Stimulated activated CD4-positive, alpha-beta T cell treated with anti-CD3 and anti-CD28 coated beads, Interleukin-4, amount 100 ng/mL, for 4 hours (primary cell): ENCODE data around the gene GH1.
"Not testable (repeated sequence)": the region's sequence is repeated elsewhere in the genome, so short reads cannot be mapped to it uniquely, and the experiment has no call there.

ENCODE experiments used
- DNase-seq, 2 experiments: peaks; one replicate each; pipeline ENCODE4 v3.0.0-alpha.2; 2020

The GH1 gene

DNA sequence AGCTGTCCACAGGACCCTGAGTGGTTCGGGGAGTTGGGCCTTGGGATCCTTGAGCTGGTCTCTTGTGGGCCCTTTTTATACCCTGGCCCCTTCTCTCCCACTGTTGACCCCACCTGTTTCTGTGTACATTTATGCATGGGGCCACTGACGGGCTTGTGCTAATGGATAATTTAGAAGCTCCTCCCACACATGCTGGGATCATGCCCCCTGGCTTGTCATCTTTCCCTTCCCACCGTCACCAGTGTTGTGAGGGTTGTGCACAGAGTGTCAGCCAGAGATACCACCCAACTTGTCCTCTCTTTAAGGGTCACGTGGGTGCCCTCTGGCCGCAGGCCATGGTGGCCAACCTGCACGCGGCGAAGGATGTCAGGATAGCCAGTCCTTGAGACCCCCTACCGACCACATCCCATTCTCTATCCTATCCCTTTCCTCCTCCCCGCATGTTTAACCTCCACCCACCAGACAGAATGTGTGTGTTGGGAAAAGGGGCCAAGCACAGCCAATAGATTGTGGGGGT is at the start of gene GH1:
GH1 (minus strand) TSS at position 51 of the 517 bp plus-strand sequence. CDS start 63 bp downstream, outside the sequence.
- DNase-seq = not testable (repeated sequence)

DNA sequence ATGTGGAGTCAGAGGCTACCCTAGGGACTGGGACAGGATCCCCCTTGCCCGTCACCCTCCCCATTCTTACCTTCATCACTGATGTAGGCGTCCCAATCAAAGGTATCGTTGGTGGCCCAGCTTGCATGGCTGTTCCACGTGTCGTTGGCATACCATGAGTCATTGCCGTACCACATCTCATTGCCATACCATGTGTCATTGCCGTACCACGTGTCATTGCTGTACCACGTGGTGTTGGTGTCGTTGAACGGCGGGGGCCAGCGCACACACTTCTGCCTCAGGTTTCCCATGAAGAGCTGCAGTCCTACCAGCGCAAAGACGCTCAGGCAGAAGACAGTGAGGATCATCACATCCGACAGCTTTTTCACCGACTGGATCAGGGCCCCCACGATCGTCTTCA is 49.3 kb upstream of the GH1 start:
- DNase-seq = no peak

DNA sequence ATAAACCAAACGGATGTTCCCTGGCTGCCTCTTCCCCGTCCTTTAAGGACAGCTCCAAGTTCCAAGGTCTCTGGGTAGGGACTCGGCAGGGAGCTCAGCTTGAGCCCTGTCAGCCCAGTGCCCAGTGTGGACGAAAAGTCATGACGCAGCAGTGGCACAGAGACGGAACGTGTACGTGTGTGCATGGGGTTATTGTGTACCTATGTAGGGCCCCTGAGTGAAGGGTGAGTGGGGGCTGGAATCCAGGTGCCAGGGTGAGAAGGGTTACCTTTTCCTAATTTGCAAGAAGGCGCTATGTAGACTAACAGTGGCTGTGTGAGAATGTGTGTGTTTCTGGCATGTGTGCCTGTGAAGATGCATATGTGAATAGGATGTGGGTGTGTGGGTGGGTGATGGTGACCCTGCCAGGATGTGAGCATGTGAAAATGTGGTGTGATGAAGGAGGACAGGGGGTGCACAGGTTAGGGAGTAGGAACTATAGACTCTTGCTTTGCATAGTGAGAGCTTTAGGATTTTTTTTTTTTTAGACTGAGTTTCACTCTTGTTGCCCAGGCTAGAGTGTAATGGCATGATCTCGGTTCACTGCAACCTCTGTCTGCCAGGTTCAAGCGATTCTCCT is 48.1 kb upstream of the GH1 start:
- DNase-seq = no peak

DNA sequence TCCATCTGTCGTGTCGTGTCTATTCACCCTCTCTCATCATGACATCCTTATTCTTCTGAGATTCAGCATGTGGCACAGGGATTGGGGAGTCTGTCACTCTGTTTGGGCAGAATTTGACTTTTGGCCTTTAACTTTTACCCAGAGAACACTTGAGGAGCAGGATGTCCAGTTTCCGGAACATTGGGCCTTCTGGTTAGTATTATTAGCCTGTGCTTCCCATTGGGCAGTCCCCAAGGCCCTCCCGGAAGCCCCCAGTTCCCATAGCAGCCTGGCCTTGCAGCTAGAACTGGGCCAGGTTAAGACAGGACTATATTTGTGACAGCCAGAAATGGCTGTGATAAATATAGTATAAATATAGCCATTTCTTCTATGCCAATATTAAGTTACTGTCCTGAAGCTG is 44.5 kb upstream of the GH1 start:
- no peak for DNase-seq

DNA sequence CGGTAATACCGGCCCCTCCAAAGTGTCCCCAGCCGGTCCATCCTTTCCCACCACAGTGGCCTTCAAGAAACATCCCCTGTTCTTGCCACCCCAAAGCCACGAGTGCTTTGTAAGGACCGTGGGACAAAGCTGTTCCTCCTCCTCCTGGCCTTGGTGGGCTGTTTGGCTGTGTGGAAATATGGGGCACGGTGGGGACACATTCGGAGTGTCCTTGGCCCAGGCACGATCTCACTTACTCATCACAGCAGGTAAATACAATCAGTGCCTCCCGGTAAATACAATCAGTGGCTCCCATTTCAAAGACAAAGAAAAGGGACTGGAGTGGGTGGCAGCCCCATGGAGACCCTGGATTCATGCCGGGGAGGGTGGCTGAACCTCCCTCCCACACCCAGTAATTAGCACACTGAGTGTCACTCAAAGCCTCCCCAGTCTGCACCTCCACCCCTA is 43.7 kb upstream of the GH1 start:
- no peak for DNase-seq

DNA sequence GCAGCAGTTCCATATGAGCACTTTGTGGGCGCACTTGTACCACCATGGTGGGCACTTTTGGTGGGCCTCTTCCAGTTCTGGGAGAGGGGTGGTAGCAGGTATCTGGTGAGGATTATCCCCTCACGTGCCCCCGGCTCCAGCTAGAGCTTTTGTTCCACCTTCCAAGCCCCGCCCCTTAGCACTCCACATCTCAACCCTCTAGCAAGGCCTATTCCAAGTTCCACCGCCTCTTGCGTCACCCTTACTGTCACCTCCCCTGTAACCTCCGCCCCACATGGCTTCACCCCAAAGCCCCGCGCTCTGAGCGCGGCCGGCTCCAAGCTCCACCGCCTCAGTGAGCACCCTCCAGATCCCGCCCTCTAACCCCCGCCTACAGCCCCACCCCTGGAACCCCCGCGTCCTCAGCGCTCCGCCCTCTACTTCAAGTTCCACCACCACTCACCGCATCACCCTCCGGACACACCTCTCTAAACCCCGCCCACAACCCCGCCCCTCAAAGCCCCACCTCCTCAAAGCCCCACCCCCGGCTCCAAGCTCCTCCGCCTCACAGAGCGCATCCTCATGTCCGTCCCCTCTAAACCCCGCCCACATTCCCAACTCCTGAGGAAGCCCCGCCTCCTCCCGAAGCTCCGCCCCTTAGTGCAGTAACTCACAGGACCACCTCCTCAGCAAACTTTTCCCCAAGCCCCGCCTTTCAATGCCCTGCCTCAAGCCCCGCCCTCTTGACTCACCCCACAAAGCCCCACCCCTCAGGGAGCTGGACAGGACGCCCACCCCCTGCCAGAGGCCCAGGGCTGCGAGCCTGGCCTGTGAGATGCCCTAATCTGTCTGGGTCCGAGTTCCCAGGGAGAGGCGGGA is 42.9 kb upstream of the GH1 start:
- DNase-seq = peak; percentile 26 to 35

DNA sequence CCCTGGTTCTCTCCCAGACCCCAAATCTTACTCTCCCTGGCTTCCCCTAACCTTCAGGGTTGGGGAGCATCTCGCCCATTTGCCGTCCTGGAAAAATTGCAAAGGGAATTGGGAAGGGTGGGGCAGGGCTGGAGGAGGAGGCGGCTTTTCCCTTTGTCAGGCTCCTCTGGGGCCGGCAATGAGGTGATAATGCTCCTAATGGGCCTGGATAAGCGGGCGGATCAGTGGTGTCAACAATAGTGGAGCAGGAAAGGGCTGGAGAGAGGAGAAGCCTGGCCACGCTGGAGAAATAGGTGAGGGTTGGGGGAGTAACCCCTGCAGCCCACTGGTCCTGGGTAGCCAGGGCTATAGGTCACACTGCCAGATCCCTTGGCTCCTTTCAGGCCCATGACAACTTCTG is 41.8 kb upstream of the GH1 start:
- no peak for DNase-seq

DNA sequence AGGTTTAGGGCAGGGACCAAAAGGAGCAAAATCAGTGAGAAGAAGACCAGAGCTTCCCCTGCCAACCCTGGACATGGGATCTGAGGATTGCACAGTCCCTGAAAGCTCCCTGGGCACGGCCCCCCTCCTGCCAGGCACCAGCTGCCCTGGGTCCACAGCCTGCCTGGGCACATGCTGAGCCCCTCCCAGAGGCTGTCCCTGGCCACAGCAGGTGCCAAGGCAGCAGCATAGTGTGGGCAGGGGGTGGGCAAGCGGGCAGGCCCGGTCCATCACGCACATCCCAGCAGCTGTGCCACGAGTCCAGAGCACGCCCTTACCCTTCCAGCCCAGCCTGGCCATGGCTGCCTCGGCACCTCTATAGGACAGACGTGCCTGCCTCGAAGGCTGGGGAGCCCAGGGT is 41.4 kb upstream of the GH1 start:
- DNase-seq = no peak

DNA sequence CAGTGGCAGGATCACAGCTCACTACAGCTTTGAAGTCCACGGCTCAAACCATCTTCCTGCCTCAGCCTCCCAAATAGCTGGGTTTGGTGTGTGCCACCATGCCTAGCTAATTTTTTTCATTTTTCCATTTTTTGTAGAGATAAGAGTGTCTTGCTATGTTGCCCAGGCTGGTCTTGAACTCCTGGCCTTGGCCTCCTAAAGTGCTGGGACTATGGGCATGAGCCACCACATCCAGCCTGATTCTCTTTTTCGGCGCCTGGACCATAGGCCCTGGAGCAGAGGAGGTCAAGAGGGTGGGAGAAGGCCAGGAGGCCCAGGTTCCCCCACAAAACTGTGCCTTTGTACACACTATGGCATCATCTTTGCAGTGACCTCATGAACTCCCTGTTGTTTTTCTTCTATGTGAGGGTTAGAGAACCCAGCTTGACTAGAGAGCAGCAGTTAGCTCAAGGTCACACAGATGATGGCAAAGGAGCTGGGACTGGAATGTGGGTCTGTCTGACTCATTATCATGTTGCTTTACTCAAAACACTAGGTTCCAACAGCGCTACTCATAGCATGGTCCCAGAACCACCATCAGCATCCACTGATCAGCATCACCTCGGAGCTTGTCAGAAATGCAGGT is 37.8 kb upstream of the GH1 start:
- DNase-seq = no peak

DNA sequence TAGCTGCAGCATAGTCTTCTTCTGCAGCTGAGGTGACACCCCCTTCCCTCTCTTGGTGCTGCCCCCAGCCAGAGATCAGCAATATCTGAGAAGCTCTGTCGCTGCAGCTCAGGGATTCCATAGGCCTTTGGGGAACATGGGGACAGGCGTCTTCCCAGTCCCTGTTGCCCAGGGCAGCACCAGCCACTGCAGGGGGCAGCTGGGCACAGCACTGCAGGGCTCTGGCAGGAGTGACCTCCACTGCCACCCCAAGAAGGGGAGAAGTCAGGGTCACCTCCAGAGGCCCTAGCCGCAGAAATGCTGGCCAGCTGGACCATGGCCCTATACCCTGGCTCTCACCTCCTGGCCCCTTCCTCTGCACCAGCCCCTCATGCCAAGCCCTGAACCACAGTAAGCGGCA is 37.2 kb upstream of the GH1 start:
- no peak for DNase-seq

DNA sequence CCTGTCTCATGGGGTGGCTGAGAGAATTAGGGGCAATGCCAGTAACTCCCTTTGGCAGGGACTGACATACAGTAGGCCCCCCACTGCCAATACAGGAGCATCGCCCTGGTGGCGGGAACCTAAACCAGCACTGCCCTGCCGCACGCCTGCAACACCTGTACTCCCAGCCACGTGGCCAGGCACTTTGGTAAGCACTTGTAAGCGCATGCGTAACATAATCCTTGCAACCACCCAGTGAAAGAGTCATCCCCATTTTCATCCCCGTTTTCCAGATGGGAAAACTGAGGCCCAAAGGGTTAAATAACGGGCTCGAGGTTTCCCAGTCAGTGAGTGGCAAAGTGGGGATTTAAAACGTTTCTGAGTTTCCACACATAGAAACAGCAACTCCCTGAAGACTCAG is 36.6 kb upstream of the GH1 start:
- DNase-seq = no peak

DNA sequence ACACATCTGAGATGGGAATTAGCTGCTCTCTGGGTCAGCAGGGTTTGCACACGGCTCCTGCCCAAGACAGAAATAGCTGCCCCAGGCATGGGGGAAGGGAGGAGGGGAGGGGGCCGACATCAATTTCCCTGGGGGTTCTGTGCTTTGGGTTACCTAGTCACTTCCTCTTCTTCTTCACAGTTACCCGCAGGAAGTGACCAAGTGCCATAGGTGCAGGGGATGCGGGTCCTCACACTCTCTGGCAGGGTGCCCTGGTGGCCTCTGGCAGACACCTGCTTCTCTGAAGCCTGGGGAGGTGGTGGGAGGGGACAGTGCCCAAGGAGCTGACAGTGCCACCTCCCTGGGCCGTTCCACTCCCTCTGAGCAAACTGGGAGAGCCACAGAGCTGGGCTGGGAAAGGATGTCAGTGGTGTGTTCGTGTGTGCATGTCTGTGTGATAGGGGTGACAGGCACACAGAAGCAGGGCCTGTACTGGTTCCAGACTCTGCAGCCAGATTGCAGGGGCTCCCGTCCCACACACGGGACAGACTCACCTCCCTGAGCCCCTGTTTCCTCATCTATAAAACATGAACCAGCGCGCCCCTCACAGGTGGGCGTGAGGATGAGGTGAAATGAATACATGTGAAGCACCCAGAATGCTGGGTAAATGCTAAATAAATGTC is 35.9 kb upstream of the GH1 start:
- peak in 1 of 2 experiments; percentile 13 for DNase-seq

DNA sequence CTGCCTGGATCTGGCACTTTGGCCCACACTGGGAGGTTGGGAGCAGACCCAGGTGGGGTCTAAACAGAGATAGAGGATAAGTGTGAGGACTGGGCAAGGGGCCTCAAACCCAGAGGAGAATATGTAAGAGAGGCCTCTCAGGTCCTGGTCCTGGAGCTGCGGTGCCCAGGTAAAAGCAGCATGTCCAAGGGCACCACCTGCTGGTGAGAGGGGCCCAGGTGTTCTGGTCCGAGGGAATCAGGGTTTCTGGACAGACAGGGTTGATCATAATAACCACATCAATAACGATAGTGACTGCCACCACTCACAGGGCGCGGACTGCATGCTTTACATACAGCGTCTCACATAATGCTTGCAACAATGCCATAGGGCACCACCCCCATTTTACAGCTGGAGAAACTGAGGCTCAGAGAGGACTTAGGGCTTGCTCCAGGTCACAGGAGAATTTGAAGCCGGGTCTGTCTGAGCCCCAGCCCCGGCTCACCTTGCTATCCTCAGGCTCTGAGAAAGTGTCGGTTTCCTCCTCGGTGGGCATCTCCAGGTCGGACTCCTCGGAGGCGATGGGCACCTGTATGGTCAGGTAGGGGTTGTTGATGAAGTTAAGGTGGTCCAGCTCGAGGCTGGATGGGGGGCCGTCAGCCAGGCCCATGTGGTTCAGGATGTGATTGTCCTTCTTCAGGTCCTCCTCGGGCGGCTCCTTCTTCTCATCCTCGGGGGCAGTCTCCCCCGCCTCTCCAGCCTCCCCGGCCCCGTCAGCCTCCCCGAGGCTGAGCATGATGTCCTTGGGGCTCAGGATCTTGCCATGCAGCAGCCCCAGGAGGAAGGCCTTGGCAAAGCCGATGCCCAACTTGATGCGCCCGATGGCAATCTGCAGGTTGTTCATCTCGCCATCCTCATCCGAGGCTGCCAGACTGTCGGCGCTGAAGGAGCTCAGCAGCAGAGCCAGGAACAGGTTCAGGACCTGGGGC is 32.6 kb upstream of the GH1 start:
- peak in 1 of 2 experiments; percentile 12 for DNase-seq

DNA sequence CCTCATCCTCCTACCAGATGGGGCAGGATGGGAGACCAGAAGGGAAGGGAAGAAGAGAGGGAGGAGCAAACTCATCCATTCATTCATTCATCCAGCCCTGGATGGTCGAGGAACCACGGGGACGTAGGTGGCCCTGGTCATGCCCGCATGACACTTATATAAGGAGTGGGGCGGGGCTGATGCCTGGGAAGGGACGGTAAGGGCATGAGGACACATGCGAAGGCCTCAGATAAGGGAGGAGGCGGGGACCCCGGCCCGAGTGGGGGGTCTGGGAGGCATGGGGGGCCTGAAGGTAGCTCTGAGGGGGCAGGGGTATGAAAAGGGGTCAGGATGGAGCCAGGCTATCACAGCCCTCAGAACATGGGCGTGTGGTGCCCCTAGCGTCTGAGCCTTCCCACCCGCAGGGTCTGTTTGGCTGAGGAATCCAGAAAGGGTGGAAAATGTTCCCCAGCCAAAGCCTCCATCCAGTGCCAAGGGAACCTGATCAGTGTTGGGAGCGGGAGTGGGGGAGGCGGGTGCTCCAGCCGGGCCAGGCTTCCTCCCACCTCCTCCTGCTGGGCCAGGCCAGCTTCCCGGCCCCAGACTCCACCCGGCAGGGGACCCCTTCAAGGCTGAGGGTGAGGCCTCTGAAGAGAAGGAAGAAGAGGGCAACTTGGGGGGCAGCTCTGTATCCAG is 31.1 kb upstream of the GH1 start:
- no peak for DNase-seq

DNA sequence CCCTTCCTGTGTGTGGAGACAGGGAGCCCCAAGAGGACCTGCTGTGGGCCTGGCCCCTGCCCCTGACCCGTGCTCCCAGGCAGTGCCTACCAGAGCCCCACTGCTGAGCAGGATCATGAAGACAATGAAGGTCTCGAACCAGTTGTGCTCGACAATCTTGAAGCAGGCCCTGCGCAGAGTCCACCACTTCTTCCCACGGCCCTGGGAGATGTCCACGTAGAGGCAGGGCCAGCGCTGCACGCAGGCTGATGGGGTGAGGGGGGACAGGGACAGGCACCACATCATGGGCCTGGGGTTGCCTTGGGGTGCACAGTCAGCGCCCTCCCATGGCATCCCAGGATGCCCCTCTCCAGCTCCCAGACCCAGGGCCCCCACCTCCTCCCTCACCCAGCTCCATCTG is 29.9 kb upstream of the GH1 start:
- no peak for DNase-seq

DNA sequence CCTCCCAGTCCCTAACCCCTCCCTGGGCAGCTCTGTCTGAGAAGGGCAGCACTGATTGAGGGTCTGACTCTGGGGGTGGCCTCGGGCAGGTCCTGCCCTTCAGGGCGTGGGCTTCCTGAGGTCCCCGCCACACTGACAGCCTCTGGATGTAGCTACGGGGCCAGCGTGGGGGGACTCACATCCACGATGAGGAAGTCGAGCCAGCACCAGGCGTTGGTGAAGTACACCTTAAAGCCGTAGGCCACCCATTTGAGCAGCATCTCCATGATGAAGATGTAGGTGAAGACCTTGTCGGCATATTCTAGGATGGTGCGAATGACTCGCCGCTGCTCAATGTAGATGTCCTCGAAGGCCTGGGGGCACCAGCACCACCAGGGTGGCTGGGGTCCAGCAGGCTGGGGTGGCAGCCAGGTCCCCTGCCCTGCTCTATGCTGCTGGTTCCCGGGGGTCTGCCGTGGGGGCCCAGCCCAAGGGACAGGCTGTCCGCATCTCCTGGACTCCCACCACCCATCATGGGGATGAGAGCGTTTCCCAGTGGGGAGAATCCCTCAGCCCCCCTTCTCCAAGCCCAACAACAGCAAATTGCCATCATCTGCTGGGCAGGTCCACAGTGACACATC is 29.2 kb upstream of the GH1 start:
- DNase-seq = no peak

DNA sequence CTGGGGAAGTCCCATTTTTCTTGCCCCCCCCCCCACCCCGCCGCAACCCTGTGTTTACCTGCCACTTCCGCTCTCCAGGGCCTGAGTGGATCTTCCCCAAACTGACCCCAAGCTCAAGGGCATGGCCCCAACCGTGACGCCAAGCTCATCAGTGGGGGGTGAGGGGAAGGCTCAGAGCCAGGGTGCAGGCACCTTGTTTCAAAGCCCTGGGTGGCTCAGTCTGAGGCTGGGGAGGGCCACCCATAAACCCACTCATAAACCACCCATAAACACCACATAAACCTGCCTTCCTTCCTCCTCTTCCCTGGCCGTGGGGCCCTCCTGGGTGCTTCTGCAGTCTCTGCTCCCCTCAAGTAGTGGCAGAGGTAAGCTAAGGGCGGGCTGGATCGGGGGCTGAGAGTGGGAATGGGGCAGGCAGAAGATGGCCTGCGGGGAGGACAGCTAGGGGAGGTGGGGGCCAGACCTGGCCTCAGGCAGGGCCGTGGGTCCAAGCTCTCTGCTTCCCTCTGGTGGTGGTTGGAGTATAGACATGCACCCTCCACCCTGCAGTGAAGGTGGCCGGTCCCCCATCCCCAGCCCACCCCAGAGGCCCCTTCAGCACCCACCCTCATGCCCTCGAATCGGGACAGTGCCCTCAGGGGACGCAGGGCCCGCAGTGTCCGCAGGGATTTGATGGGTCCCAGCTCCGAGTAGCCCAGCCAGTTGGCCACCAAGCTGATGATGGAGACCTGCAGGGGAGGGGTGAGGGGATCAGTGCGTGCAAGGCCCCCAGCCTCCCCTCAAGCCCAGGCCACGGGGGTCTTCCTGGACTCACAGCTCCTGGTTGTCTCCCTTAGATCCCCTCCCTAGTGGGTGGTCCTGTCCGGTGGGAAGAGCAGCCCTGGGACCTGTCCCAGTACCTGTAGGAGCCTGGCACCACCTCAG is 28.1 kb upstream of the GH1 start:
- DNase-seq = peak; percentile 34 to 48

DNA sequence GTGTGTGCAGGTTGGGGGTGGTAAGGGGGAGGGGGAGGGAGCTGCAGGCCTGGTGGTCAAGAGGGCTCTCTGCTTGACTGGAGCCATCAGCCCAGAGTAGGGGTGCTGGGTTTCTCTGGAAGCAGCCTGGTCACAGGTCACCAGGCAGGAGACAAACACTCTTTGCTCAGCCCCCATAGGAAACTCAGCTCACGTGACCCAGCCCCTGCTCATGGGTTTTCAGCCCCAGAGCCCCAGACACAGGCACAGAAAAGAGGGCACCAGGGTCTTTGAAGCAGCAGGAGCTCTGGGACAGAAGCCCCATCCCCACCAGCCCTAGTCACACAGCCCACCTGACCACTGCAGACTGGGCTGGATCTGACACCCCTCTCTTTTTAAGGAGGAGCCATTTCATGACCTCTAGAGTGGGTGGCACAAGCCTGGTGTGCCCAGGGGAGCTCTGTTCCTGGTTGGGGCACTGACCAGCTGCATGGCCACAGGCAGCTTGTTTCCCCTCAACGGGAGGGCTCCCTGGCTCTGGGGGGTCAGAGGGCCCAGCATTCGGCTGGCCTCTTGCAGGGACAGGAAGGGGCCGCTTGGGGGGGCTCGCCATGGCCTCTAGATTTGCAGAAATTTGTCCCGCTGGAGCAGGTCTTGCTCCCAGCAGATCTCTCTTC is 27.3 kb upstream of the GH1 start:
- no peak for DNase-seq
